DMS153 treated with DMSO at 0.1 percent for 48 hours (cell line): ENCODE measurements around the gene TMEM151A.
"Not testable (repeated sequence)": the region's sequence is repeated elsewhere in the genome, so short reads cannot be mapped to it uniquely, and the experiment has no call there.

ENCODE experiments used
- DNase-seq: peaks from one replicate; lab custom pipeline; 2025; ENCODE audit not compliant: unreplicated experiment; lab: John Stamatoyannopoulos, UW

TMEM151A gene

DNA sequence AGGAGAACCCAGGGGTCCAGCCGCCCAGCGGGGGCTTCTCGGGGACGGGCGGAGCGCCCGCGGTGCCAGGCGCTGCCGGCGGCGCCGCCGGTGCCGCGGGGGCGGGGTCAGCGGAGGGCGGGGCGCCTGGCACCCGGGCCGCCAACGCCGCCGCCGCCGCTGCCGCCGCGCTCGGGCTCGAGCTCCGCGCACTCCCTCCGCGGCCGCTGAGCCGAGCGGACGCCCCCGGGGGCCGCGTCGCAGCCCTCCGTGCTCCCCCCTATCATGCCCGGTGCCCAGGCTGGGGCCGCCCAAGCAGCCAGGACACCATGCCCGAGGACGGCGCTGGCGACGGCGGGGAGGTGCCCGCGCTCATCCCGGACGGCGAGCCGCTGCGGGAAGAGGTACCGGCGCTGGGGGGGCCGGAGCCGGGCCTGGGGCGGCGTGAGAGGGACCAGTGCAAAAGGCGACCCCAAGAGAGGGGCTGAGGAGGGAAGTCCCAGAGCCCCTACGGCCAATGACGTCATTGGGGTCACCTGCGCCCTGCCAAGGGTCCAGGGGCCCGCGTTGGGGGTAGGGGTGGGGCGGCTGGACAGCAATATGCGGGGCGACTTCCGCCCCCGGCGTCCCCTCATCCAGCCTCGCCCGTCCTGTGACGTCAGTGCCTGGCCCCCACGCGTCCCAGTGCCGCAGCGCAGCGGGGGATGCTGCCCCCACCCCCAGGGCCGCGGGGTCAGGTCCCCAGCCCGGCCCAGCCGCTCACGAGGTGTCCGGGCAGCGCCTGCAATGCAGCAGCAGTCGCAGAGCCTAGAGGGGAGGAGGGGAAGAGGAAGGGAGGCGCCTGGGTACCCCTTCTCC, at the start of gene TMEM151A:
Gene TMEM151A, plus strand, starts transcription at position 189 of the 837 bp plus-strand sequence. Its CDS starts 120 bp downstream, at position 309.
- no peak for DNase-seq

DNA sequence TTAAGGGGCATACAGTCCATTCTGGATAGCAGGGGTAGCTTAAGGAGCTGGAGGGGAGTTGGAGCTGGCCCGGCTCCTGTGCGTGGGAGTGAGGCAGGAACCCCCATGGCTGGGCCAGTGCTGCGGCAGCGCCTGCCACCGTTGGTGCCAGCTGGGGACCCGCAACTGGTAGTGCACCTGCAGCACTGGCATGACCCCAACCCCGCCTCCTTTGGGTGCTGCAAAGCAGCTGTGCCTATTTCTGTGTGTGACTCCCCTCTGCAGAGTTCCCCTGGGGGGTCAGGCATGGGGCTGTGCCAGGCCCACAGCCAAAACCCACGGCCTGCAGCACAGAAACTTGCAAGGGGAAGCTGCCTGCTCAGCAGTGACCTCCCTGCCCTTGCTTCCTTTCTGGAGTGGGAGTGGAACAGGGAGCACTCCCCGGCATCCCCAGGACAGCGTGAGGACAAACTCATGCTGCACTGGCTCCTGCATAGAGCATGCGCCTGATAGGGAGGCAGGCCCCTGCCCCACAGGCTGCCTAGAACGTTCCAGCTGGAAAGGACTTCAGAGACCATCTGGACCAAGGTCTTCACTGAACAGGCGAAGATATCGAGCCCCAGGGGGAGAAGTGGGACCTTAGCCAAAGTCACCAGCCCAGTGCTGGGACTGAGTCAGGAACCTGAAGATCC, 49.5 kb upstream of the TMEM151A start:
- no peak for DNase-seq

DNA sequence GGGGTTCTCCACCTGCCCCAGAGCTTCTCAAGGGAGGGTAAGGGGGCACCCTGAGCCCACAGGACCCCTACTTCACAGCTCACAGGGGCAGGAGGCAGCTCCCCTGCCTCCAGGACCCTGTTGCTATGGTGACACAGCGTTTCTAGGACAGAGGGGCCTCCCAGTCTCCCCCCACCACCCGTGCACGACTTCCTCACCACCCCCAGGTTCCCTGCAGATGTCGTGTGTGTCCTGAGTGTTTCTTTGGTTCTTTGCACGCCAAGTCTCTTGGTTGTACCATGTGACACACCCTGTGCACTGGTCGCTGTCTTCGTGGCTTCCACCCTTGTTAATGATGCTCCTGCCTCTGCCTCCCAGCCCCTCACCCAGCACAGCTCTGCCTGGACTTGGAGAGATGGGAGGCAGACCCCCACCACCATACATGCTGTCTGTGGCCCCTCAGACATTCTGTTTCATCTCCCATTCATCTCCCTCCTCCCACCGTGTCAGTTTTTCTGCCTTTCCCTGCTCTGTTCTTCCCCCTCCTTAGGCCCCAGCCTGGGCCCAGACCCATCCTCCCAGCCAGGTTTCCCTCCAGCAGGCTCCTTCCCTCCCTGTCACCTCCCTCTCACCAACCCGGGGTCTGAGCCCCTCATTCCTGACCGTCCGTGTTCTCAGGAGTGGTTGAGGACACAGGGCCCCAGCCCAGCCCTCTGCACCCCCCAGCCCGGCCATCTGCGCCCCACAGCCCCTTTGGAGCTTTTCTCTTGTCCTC, 47.7 kb upstream of the TMEM151A start:
- DNase-seq = no peak

DNA sequence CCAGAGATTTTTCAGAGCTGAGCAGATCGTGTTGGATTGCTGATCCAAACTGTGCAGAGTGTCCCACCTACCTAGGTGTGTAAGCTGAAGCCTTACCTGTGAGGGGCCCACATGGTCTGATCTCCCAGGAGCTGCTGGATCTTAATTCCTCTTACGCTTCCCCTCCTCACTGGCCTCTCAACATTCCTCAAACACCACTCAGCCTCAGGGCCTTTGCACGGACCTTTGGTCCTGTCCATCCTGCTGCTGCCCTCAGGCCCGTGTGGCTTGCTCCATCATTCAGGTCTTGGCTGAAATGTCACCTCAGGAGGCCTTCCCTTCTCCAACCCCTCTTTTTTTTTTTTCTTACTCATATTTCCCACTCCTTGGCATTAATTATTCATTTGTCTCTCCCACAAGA, 44.4 kb upstream of the TMEM151A start:
- no peak for DNase-seq

DNA sequence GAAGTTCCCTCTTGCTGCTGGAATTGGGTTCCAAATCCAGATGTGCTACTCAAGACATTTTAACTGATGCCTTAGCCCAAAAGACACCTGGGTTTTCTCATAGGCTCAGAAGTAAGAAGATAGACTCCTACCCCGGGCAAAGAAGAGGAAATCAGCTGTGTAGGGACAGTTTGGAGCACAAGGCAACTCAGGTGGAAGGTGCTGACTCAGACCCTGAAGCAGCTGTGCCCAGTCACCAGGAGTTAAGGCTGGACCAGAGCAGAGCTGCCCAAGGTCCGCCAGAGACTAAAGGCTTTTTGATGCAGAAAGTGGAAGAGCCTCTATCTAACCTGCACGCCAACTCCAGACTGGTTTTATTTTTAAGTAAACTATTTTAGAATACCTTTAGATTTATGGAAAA, 43.9 kb upstream of the TMEM151A start:
- DNase-seq = no peak

DNA sequence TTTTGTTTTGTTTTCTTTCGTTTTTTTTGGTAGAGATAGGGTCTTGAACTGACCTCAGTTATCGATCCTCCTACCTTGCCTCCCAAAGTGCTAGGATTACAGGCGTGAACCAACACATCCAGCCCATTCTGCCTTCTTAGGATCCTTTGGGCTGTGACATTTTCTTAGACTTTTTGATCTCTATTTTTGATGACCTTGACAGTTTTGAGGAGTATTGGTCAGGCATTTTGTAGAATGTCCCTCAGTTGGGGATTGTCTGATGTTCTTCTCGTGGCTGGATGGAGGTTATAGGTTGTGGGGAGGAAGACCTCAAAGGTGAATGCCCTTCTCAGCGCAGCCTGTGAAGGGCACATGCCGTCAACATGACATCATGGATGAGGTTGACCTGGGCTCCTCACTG, 42.8 kb upstream of the TMEM151A start:
- no peak for DNase-seq

DNA sequence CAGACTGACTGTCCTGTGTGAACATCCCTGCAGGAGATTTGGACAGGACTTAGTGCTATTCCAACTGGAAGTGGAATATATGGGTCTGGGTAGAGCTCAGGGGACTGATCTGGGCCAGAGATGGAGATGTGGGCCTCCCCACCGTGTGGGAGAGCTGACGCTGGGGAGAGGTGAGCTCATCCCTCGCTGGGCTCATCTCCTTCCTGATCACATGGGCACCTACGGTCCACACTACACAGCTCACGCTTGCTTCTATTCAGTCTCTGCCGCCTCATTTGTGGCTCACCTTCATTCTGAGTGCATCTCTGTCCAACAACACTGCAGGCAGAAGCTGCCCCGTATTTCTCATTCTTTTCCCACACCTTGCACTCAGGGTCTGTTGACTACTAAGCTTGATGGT, 39.9 kb upstream of the TMEM151A start:
- DNase-seq = no peak

DNA sequence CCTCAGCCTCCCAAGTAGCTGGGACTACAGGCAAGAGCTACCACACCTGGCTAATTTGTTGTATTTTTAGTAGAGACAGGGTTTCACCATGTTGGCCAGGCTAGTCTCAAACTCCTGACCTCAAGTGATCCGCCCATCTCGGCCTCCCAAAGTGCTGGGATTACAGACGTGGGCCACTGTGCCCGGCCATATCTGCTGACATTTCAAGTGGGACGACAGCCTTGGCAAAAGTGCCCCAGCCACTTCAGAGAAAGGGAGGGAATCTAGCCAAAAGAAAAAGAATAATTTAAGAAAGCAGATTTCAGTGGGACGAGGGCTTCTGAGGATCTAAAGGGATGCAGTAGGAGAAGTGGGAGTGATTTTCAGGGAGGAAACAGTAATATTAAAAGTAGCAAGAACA, 38.6 kb upstream of the TMEM151A start:
- DNase-seq = not testable (repeated sequence)

DNA sequence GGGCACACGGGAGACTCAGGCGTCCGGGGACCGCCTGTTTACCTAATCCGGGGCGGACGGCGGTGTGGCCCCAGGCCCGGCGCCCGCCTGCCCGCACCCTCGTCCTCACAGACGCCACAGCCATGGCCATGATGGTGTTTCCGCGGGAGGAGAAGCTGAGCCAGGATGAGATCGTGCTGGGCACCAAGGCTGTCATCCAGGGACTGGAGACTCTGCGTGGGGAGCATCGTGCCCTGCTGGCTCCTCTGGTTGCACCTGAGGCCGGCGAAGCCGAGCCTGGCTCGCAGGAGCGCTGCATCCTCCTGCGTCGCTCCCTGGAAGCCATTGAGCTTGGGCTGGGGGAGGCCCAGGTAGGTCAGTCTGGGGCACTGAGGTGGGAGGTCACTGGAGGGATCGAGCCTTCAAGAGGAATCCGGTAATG, 33.2 kb upstream of the TMEM151A start:
- no peak for DNase-seq

DNA sequence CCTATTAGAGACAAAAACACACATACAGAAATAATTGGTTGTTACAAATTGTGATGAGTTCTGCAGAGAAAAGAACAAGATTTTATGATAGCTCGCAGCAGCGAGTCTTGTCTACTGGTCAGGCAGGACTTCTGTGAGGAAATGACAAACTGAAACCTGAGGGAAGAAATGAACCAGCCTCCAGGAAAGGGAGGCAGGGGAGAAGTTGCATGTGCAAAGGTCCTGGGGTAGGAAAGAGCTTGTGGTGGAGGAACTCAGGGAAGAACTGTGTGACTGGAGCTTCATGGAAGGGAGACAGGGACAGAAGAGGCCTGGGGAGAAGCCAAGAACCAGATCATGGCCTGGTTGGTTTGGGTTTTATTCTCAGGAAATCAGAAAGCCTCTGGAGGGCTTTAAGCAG, 32.5 kb upstream of the TMEM151A start:
- DNase-seq = no peak

DNA sequence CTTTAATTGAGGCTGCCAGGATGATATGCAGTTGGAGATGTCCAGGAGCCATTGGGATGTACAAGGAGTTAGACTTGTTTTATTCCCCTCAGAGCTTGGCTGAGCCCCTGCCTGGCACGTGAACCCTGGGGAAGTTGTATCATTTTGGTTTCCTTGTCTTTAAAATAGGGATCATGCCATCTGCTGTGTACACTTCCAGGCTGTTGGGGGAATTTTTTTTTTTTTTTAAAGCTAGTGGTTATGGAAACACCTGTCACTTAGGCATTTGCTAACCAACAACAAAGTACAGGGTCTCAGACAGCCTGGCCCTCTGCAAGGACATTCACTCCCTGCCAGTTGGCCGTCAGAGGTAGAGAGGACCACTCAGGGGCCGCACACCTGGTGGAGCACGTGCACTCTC, 31.7 kb upstream of the TMEM151A start:
- no peak for DNase-seq

DNA sequence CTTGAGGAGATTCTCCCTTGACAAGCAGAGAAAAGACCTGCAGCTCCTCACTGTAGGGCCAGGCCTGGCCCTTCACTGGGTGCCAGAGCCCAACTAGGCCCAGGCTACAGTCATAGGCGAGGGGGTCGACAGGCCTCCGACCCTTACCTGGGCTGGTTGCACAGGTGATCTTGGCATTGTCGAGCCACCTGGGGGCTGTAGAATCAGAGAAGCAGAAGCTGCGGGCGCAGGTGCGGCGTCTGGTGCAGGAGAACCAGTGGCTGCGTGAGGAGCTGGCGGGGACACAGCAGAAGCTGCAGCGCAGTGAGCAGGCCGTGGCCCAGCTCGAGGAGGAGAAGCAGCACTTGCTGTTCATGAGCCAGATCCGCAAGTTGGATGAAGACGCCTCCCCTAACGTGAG, 30.1 kb upstream of the TMEM151A start:
- DNase-seq = no peak

DNA sequence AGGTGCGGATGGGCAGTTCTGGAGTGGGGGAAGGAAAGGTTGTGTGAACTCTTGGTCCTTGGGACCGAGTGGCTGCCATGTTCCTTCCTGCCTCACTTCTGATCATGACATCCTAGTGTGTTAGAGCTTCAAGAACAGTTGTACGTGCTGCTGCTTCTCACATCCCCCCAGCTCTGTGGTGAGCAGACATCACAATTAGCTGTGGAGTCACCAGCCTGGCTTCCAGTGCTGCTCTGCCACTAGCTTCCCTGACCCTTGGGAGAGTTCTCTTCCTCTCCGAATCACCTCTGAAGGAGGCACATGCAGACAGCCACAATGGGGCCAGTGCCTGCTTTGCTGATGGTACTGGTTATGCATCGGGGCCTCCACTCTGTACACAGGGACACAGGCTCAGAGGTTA, 29.5 kb upstream of the TMEM151A start:
- no peak for DNase-seq

DNA sequence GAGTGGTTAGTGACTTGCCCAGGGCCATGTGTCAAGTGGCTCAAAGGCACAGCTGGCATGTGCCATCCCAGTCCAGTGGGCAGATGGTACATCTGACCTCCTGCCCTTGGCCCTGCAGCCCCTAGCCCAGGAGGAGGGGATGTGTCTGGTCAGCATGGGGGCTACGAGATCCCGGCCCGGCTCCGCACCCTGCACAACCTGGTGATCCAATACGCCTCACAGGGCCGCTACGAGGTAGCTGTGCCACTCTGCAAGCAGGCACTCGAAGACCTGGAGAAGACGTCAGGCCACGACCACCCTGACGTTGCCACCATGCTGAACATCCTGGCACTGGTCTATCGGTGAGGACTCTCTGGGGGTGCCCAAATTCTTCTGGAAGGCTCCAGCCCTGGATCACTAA, 29.0 kb upstream of the TMEM151A start:
- no peak for DNase-seq

DNA sequence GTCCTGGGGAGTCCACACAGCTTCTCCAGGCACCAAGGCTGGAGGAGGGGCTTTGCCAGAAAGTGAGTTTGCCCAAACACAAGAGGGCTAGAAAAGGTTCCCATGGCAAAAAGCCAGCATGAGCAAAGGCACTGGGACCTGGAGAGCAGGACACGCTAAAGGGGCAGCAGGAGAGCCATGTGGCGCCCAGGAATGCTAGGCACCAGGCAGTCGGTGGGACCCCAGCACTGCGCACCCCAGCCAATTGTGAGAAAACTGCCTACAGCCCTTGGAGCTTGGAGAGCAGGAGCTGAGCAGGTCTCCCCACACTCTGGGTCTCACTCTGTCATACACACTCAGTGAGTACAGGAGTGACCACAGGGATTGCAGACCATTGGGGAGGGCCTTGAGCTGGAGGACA, 28.5 kb upstream of the TMEM151A start:
- no peak for DNase-seq

DNA sequence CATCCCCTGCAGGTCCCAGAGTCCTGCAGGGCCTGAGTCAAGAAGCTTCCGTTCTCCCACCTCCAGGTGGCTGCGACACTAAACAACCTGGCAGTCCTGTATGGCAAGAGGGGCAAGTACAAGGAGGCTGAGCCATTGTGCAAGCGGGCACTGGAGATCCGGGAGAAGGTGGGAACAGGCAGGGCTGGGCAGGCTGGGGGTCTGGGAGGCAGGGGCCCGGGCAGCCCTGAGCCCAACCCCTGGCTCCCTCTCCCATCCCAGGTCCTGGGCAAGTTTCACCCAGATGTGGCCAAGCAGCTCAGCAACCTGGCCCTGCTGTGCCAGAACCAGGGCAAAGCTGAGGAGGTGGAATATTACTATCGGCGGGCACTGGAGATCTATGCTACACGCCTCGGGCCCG, 27.9 kb upstream of the TMEM151A start:
- DNase-seq = no peak

DNA sequence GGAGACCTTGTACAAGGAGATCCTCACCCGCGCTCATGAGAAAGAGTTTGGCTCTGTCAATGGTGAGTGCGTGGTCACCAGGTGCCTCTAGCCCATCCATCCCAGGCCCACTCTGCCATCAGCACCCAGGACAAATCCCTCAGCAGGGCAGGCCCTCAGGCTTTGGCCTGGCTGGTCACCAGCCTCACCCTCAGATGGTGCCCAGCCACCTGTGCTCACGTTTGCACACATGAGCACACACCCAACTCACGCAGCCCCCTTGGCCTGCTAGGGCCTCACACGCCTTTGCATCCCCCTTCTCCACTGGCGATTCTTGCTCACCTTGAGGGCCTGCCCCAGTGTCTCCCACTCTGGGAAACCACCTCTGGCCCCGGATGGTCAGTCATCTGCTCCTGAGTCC, 27.3 kb upstream of the TMEM151A start:
- DNase-seq = no peak

DNA sequence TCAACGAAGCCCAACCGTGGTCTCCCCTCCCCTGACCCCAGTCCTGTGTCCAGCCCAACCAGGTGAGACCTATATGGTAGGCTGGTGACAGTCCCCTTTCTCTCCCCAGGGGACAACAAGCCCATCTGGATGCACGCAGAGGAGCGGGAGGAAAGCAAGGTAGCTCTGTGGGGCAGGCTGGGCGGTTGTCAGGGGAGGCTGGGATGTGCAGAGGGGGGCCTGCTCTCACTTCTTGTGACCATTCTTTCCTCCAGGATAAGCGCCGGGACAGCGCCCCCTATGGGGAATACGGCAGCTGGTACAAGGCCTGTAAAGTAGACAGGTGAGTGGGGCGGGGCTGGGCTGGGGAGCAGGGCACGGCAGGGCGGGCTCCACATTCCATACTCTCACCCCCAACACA, 26.8 kb upstream of the TMEM151A start:
- no peak for DNase-seq

DNA sequence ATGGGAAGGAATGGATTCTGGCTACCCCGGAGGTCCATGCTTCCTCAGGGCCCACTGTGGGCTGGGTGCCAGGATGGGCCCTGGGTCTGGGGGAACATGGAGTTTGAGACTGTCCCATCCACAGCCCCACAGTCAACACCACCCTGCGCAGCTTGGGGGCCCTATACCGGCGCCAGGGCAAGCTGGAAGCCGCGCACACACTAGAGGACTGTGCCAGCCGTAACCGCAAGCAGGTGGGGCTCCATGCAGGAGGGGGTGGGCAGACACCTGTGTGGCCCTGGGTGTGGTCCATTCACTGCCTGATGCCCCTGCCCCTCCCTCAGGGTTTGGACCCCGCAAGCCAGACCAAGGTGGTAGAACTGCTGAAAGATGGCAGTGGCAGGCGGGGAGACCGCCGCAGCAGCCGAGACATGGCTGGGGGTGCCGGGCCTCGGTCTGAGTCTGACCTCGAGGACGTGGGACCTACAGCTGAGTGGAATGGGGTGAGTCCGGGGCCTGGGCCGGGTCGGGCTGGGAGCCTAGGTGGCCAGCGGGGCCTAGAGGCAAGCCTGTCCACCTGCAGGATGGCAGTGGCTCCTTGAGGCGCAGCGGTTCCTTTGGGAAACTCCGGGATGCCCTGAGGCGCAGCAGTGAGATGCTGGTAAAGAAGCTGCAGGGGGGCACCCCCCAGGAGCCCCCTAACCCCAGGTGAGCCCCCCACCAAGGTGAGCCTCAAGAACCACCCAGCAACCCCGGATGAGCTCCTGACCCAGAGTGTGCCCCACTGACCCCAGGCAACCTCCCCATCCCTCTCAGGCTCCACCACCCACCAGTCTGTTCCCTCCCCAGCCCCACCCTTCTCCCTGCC, 25.9 kb upstream of the TMEM151A start:
- DNase-seq = no peak

DNA sequence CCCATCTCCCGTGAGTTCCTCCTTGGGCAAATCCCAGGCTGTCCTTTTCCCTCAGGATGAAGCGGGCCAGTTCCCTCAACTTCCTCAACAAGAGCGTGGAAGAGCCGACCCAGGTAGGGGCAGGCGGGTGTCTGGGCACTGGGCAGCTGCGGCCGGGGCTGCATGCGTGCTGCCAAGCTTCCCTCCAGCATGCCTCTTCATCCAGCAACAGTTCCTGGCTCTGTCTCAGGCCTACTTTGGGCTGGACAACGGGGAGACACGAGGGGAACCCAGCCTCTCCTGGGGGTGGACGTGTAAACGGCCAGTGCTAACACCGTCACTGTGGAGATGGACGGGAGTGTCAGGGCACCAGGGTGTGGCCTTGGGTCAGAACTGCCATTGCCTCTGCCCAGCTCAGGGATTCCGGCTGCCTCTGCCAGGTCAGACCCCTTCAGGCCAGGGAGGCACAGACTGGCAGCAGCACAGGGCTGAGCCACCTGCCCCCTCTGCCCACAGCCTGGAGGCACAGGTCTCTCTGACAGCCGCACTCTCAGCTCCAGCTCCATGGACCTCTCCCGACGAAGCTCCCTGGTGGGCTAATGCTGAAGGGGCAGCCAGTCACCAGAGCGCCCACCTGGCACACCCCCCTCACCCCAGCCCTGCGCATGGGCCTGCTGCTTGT, 25.2 kb upstream of the TMEM151A start:
- no peak for DNase-seq

DNA sequence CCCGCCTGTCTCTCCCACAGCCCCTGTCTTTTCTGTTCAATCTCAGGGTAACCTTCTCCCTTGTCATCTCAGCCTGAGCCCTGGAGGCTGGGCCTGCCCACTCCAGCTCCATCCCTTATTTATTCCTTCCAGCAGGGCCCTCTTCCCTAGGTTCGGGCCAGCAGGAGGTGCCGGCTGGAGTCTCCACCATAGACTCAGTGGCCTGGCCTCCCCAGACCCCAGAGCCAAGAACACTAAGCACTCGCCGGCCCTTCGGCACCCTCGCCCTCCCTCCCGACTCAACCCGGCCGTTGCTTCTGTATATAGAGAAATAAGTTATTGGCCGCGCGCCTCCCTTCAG, 24.7 kb upstream of the TMEM151A start:
- DNase-seq = no peak
